GM21576 (cell line): ENCODE measurements around the gene TSEN2.

Experiments
- ATAC-seq: cut with Tn5 transposase; IDR thresholded peaks from one replicate; pipeline ENCODE4 v1.9.1; 2021; ENCODE audit warnings: mild to moderate bottlenecking, moderate library complexity; ENCODE audit not compliant: unreplicated experiment

TSEN2 gene

DNA sequence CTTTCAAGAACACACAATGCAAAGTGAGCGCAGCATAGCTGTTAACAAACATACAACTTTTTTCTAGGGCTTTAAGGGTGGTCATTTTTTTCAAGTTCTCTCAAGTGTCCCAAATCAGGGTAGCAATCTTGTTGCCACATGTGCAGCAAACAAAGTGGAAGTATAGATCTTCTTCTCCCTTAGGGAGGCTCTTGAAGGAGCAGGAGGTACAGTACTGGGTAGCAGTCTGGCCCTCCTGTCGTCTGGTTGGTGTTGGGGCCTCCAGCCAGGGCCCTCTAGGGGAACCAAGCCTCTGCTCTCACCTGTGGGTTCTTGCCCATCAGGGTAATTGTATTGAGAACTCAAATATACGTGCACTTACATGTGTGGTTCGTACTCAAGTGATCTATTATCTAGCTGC lies 98.5 kb downstream of the TSEN2 start:
- no peak for ATAC-seq
